ENCODE data around the gene CLTRN. TPM values are rescaled to one million over a fixed set of nuclear protein-coding genes. Genes with fewer than 3 reads are reported as not detected.

CLTRN gene
- total and polyA plus RNA-seq, 2 of the 8 experiments (the other 6 are each of a cell fraction or from before 2014, with no cell fraction given), result 1.2 to 1.3 TPM

GRCh38 chrX:15616531-15616930 is 48.1 kb downstream of the CLTRN start:
- Histone ChIP-seq H4K91ac (replicated peaks; ENCODE audit: insufficient read length, low read length) (no peak overlapping the region), H3K79me1 (ENCODE audit: low read depth, low read length) (no peaks in the 10 kb centered on the region), H2AK5ac (ENCODE audit: low read depth, low read length) (no peak overlapping the region), H4K20me1 (replicated peaks in 1 of 2; ENCODE audit: control insufficient read depth in 1 of 2, insufficient read depth in 2 of 2, low read length in 2 of 2) (no peaks in the 10 kb centered on the region), H3K79me2 (ENCODE audit: control insufficient read depth in 1 of 2, insufficient read depth in 2 of 2, low read length in 2 of 2) (no peaks in the 10 kb centered on the region), H3K9me3 (ENCODE audit: insufficient read depth in 2 of 2, low read depth in 1 of 2, low read length in 1 of 2) (no peaks in the 10 kb centered on the region), H4K5ac (ENCODE audit: insufficient read length, low read depth, low read length) (no peak overlapping the region), H3K18ac (ENCODE audit: extremely low read depth, low read length) (no peak overlapping the region), H3K14ac (ENCODE audit: insufficient read length) (no peak overlapping the region), H2BK12ac (ENCODE audit: low read depth, low read length) (no peak overlapping the region), H3K4me1 (replicated peaks in 1 of 4; ENCODE audit: control insufficient read depth in 3 of 4, insufficient read depth in 4 of 4, low read length in 3 of 4) (no peaks in the 10 kb centered on the region), H3K9ac (replicated peaks in 1 of 4; ENCODE audit: extremely low read depth in 1 of 4, low read depth in 3 of 4, low read length in 3 of 4) (no peak overlapping the region), H2BK5ac (ENCODE audit: low read depth, low read length) (no peak overlapping the region), H3K4me3 (ENCODE audit: extremely low read depth in 1 of 4, insufficient read depth in 2 of 4, low read depth in 3 of 4, low read length in 4 of 4) (no peak overlapping the region), H3K4me2 (ENCODE audit: insufficient read depth in 1 of 2, low read depth in 2 of 2, low read length in 2 of 2) (no peak overlapping the region), H3K56ac (replicated peaks; ENCODE audit: insufficient read length, low read depth, low read length) (no peak overlapping the region), H3K23ac (ENCODE audit: insufficient read length) (no peak overlapping the region), H3K27me3 (replicated peaks in 1 of 4; ENCODE audit: control insufficient read depth in 3 of 4, extremely low read depth in 1 of 4, insufficient read depth in 3 of 4, low read length in 3 of 4) (no peaks in the 10 kb centered on the region), H2AFZ (ENCODE audit: low read length) (no peak overlapping the region), H3K27ac (ENCODE audit: low read depth, low read length) (no peak overlapping the region), H3K36me3 (ENCODE audit: control insufficient read depth in 2 of 4, insufficient read depth in 4 of 4, low read length in 3 of 4) (no peaks in the 10 kb centered on the region), H3K23me2 (ENCODE audit: low read depth, low read length) (no peaks in the 10 kb centered on the region), H2BK20ac (ENCODE audit: low read length) (no peak overlapping the region), H4K8ac (ENCODE audit: extremely low read depth, insufficient read depth, low read length) (no peak overlapping the region), H2BK120ac (replicated peaks; ENCODE audit: low read depth, low read length) (no peak overlapping the region), H2BK15ac (ENCODE audit: low read length) (no peak overlapping the region), H3K4ac (replicated peaks; ENCODE audit: insufficient read length, low read depth, low read length) (no peak overlapping the region)
- POLR2A ChIA-PET (ENCODE audit: partially characterized antibody), result no interaction called here
- TF ChIP-seq SIRT6 (IDR thresholded peaks at IDR 0.05; ENCODE audit: low read length) (no peak), TBP (IDR thresholded peaks at IDR 0.05; ENCODE audit: low read depth, low read length) (no peak), KDM1A (IDR thresholded peaks at IDR 0.05; ENCODE audit: borderline replicate concordance, low read length) (no peak), BRCA1 (IDR thresholded peaks at IDR 0.05; ENCODE audit: low read depth, low read length) (no peak), CREB1 (IDR thresholded peaks at IDR 0.05) (no peak), POU5F1 (IDR thresholded peaks at IDR 0.05; ENCODE audit: low read depth, low read length) (no peak), PHF8 (conservative IDR thresholded peaks at IDR 0.05; ENCODE audit: low read depth, low read length) (no peak), CBX5 (IDR thresholded peaks at IDR 0.05; ENCODE audit: low read depth, low read length) (no peak), KDM4A (IDR thresholded peaks at IDR 0.05; ENCODE audit: low read depth, low read length, severe bottlenecking) (no peak)
- CTCF ChIA-PET (ENCODE audit: partially characterized antibody), result no interaction called here
- FAIRE-seq (no peak), DNase-seq (ENCODE audit: low read depth in 1 of 2, low spot score in 2 of 2) (no peak)
- 81% methylated on average over 3 of the region's 3 CpGs; no CpG with 5 or more reads in 1 of the 2 experiments for WGBS, 2 experiments (ENCODE audit: extremely low coverage in 1 of 2, insufficient coverage in 1 of 2, insufficient read length in 1 of 2, insufficient replicate concordance in 2 of 2, low coverage in 1 of 2, low lambda C conversion rate in 2 of 2, missing lambda C conversion rate in 1 of 2)
